WERI-Rb-1 (cell line): ENCODE results near the gene SPNS1.

Experiments
- DNase-seq: peaks from one replicate; pipeline ENCODE4 v3.0.0-alpha.2; 2020
- H3K27ac ChIP-seq: fragments of 250-450 bp; sonication (Bioruptor Pico); 2 replicates; pipeline ENCODE4 v1.5.1; 2020; ENCODE audit warnings: mild to moderate bottlenecking, moderate library complexity
- H3K27me3 ChIP-seq: fragments of 250-450 bp; sonication (Bioruptor Pico); 2 replicates; pipeline ENCODE4 v1.5.1; 2021; ENCODE audit warnings: mild to moderate bottlenecking, low read depth, moderate library complexity; ENCODE audit not compliant: insufficient read depth, severe bottlenecking
- H3K36me3 ChIP-seq: fragments of 250-450 bp; sonication (Bioruptor Pico); 2 replicates; pipeline ENCODE4 v1.5.1; 2020; ENCODE audit warnings: mild to moderate bottlenecking, moderate library complexity
- H3K4me3 ChIP-seq: 2 replicates; pipeline ENCODE4 v1.5.1; 2011; ENCODE audit warnings: low read depth, mild to moderate bottlenecking, control low read depth, low read length
- H3K9me3 ChIP-seq: fragments of 250-450 bp; sonication (Bioruptor Pico); 2 replicates; pipeline ENCODE4 v1.5.1; 2021; ENCODE audit warnings: mild to moderate bottlenecking, moderate library complexity; ENCODE audit not compliant: severe bottlenecking
- CTCF ChIP-seq: IDR thresholded peaks from 2 replicates; pipeline ENCODE4 v1.5.1; 2011; ENCODE audit warnings: low read depth, mild to moderate bottlenecking, control low read depth, inconsistent platforms, low read length

The SPNS1 gene

GRCh38 chr16:28989363-28989762 lies 14.8 kb downstream of the SPNS1 start:
- TF ChIP-seq CTCF, result no peak

GRCh38 chr16:28990375-28991040 lies 15.9 kb downstream of the SPNS1 start:
- no peak for TF ChIP-seq CTCF
- no peak for DNase-seq

More at GRCh38 chr16:28989363-28989762, 14.8 kb downstream of the SPNS1 start:
- no peak overlapping the region for H3K27ac ChIP-seq
- no peaks in the 10 kb centered on the region for H3K9me3 ChIP-seq
- no peak for DNase-seq
- no peak overlapping the region for H3K4me3 ChIP-seq
- H3K36me3 ChIP-seq, result peaks cover 5% of the 10 kb centered on the region; the same call in 1 of the 2 replicates
- H3K27me3 ChIP-seq, result no peaks in the 10 kb centered on the region

GRCh38 chr16:28991687-28992086 lies 17.1 kb downstream of the SPNS1 start:
- Histone ChIP-seq H3K36me3 (peaks cover 5% of the 10 kb centered on the region; the same call in 1 of the 2 replicates), H3K4me3 (no peak overlapping the region), H3K9me3 (no peaks in the 10 kb centered on the region), H3K27me3 (no peaks in the 10 kb centered on the region), H3K27ac (peak overlapping the region; percentile 51)
- TF ChIP-seq CTCF, result no peak
- peak; percentile 78 for DNase-seq

More at GRCh38 chr16:28990375-28991040, 15.9 kb downstream of the SPNS1 start:
- Histone ChIP-seq H3K4me3 (no peak overlapping the region), H3K27ac (no peak overlapping the region), H3K36me3 (peaks cover 5% of the 10 kb centered on the region; the same call in 1 of the 2 replicates), H3K27me3 (no peaks in the 10 kb centered on the region), H3K9me3 (no peaks in the 10 kb centered on the region)

GRCh38 chr16:28992496-28992895 lies 17.9 kb downstream of the SPNS1 start:
- no peaks in the 10 kb centered on the region for H3K27me3 ChIP-seq
- H3K27ac ChIP-seq, result no peak overlapping the region; the same call in 1 of the 2 replicates
- no peaks in the 10 kb centered on the region for H3K36me3 ChIP-seq
- DNase-seq, result no peak
- TF ChIP-seq CTCF, result no peak
- no peak overlapping the region for H3K4me3 ChIP-seq
- no peaks in the 10 kb centered on the region for H3K9me3 ChIP-seq

- Histone ChIP-seq H3K27me3 (no peaks in the 10 kb centered on the region), H3K4me3 (no peak overlapping the region), H3K27ac (no peak overlapping the region), H3K36me3 (no peaks in the 10 kb centered on the region), H3K9me3 (no peaks in the 10 kb centered on the region)
- no peak for TF ChIP-seq CTCF
- DNase-seq, result no peak
These were observed 24.3 kb downstream of the SPNS1 start for GRCh38 chr16:28998837-28999236.

GRCh38 chr16:28999577-28999976 lies 25.0 kb downstream of the SPNS1 start:
- no peaks in the 10 kb centered on the region for H3K36me3 ChIP-seq
- DNase-seq, result no peak
- TF ChIP-seq CTCF, result no peak
- no peak overlapping the region for H3K4me3 ChIP-seq
- H3K27me3 ChIP-seq, result no peaks in the 10 kb centered on the region
- no peaks in the 10 kb centered on the region for H3K9me3 ChIP-seq
- H3K27ac ChIP-seq, result no peak overlapping the region
